ENCODE measurements around the gene DEFB131A. TPM values are rescaled to one million over a fixed set of nuclear protein-coding genes. Genes with fewer than 3 reads are reported as not detected.
"Not testable (repeated sequence)": the region's sequence is repeated elsewhere in the genome, so short reads cannot be mapped to it uniquely, and the experiment has no call there.

Gene DEFB131A
- total RNA-seq, 4 donors from 2014 or later = not detected

GRCh38 chr4:9452251-9452650 lies 8.0 kb downstream of the DEFB131A start:
- H3K36me3 ChIP-seq; H3K27ac ChIP-seq; H3K4me3 ChIP-seq; intact Hi-C loops (cut with DNase I; ENCODE audit: low total_unique reads); ATAC-seq; H3K27me3 ChIP-seq; DNase-seq; H3K9me3 ChIP-seq; in situ Hi-C loops (cut with MboI; ENCODE audit: low sequenced_read_pairs in 4 of 4); H3K4me1 ChIP-seq: not testable (repeated sequence)

DNA sequence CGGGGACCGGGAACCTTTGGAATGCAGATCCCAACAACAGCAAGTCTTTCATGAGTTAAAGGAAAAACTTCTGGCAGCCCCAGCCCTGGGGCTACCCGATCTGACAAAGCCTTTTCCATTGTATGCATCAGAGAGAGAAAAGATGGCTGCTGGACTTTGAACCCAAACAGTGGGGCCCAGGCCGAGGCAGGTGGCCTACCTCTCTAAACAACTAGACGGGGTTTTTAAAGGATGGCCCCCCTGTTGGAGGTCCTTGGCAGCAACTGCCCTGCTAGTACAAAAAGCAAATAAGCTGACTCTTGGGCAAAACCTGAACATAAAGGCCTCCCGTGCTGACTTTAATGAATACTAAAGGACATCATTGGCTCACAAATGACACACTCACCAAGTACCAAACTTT lies 10.1 kb downstream of the DEFB131A start:
- in situ Hi-C loops (cut with MboI; ENCODE audit: low sequenced_read_pairs in 4 of 4); H3K4me3 ChIP-seq; H3K27ac ChIP-seq; ATAC-seq; H3K36me3 ChIP-seq; H3K27me3 ChIP-seq; intact Hi-C loops (cut with DNase I; ENCODE audit: low total_unique reads); DNase-seq; H3K4me1 ChIP-seq; H3K9me3 ChIP-seq: not testable (repeated sequence)

DNA sequence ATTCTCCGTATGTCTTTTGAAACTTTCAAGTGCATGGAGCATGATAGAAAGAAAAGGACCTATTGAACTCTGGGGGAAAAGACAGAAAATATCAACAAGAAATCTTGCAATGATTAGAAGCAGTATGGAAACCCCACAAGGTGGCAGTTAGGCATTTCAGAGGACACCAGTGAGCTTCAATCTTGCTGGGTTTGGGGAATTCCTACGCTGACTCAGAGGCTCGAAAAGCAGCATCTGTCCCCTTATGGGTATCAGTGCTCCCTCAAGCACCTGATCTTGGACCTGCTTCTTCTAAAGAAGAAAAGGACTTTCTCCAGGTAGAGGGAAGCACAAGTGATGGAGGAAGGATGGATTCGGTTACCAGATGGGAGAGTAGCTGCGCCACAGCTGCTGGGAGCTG lies 10.8 kb downstream of the DEFB131A start:
- H3K36me3 ChIP-seq; in situ Hi-C loops (cut with MboI; ENCODE audit: low sequenced_read_pairs in 4 of 4); H3K4me3 ChIP-seq; DNase-seq; intact Hi-C loops (cut with DNase I; ENCODE audit: low total_unique reads); H3K27me3 ChIP-seq; ATAC-seq; H3K4me1 ChIP-seq; H3K9me3 ChIP-seq; H3K27ac ChIP-seq: not testable (repeated sequence)

- H3K4me1 ChIP-seq; ATAC-seq; H3K9me3 ChIP-seq; intact Hi-C loops (cut with DNase I; ENCODE audit: low total_unique reads); in situ Hi-C loops (cut with MboI; ENCODE audit: low sequenced_read_pairs in 4 of 4); H3K27ac ChIP-seq; H3K36me3 ChIP-seq; DNase-seq; H3K4me3 ChIP-seq; H3K27me3 ChIP-seq: not testable (repeated sequence)
Observed at GRCh38 chr4:9479466-9479865, 35.3 kb downstream of the DEFB131A start.

GRCh38 chr4:9480066-9480465 lies 35.9 kb downstream of the DEFB131A start:
- intact Hi-C loops (cut with DNase I; ENCODE audit: low total_unique reads); ATAC-seq; H3K9me3 ChIP-seq; in situ Hi-C loops (cut with MboI; ENCODE audit: low sequenced_read_pairs in 4 of 4); H3K27ac ChIP-seq; H3K4me1 ChIP-seq; H3K27me3 ChIP-seq; H3K4me3 ChIP-seq; H3K36me3 ChIP-seq; DNase-seq: not testable (repeated sequence)

DNA sequence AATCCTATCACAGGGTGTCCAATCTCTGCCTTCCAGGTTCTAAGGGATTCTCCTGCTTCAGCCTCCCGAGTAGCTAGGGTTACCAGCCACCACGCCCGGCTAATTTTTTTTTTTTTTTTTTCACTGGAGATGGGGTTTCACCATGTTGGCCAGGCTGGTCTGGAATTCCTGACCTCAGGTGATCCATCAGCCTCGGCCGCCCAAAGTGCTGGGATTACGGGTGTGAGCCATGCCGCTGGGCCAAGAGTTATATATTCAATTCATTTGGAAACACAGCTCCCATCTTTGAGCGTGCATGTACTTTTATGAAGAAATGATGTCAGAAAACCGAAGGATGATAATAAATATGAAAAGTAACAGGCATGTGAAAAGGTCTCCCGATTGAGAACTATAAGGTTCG lies 38.7 kb downstream of the DEFB131A start:
- intact Hi-C loops (cut with DNase I; ENCODE audit: low total_unique reads); H3K4me1 ChIP-seq; H3K9me3 ChIP-seq; H3K27me3 ChIP-seq; H3K36me3 ChIP-seq; DNase-seq; ATAC-seq; H3K27ac ChIP-seq; in situ Hi-C loops (cut with MboI; ENCODE audit: low sequenced_read_pairs in 4 of 4); H3K4me3 ChIP-seq: not testable (repeated sequence)

DNA sequence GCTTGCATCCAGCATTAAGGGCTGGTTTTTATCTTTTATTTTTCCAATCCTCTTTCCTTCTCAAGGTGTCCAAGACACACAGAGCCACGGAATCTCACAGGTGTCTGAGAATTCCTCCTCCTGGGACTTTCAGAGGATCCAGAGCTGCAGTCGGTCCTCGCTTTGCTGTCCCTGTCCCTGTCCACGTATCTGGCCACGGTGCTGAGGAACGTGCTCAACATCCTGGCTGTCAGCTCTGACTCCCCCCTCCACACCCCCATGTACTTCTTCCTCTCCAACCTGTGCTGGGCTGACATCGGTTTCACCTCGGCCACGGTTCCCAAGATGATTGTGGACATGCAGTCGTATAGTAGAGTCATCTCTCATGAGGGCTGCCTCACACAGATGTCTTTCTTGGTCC lies 39.5 kb downstream of the DEFB131A start:
- H3K9me3 ChIP-seq; ATAC-seq; H3K36me3 ChIP-seq; H3K4me1 ChIP-seq; H3K4me3 ChIP-seq; H3K27me3 ChIP-seq; intact Hi-C loops (cut with DNase I; ENCODE audit: low total_unique reads); DNase-seq; H3K27ac ChIP-seq; in situ Hi-C loops (cut with MboI; ENCODE audit: low sequenced_read_pairs in 4 of 4): not testable (repeated sequence)

GRCh38 chr4:9486880-9487279 lies 42.7 kb downstream of the DEFB131A start:
- H3K27ac ChIP-seq; in situ Hi-C loops (cut with MboI; ENCODE audit: low sequenced_read_pairs in 4 of 4); ATAC-seq; H3K4me1 ChIP-seq; H3K27me3 ChIP-seq; H3K9me3 ChIP-seq; H3K36me3 ChIP-seq; intact Hi-C loops (cut with DNase I; ENCODE audit: low total_unique reads); H3K4me3 ChIP-seq; DNase-seq: not testable (repeated sequence)

GRCh38 chr4:9488796-9489195 lies 44.6 kb downstream of the DEFB131A start:
- H3K4me3 ChIP-seq; ATAC-seq; in situ Hi-C loops (cut with MboI; ENCODE audit: low sequenced_read_pairs in 4 of 4); H3K9me3 ChIP-seq; H3K27ac ChIP-seq; H3K36me3 ChIP-seq; DNase-seq; H3K4me1 ChIP-seq; H3K27me3 ChIP-seq; intact Hi-C loops (cut with DNase I; ENCODE audit: low total_unique reads): not testable (repeated sequence)

DNA sequence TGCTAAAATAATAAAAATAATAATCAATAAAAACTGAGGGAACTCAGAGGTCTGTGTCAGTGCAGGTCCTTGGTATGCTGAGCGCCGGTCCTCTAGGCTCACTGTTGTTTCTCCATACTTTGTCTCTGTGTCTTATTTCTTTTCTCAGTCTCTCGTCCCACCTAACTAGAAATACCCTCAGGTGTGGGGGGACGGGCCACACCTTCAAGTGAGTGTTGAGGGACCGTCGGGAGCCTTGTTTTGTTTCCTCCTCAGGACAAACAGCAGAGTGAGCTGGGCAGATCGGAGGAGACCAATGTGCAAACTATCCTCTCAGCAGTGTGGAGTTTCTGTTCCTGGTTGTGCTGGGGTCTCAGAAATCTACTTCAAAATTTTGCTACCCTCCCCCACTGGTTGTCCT lies 46.3 kb downstream of the DEFB131A start:
- H3K27ac ChIP-seq; DNase-seq; in situ Hi-C loops (cut with MboI; ENCODE audit: low sequenced_read_pairs in 4 of 4); ATAC-seq; H3K4me3 ChIP-seq; H3K36me3 ChIP-seq; intact Hi-C loops (cut with DNase I; ENCODE audit: low total_unique reads); H3K4me1 ChIP-seq; H3K27me3 ChIP-seq; H3K9me3 ChIP-seq: not testable (repeated sequence)

DNA sequence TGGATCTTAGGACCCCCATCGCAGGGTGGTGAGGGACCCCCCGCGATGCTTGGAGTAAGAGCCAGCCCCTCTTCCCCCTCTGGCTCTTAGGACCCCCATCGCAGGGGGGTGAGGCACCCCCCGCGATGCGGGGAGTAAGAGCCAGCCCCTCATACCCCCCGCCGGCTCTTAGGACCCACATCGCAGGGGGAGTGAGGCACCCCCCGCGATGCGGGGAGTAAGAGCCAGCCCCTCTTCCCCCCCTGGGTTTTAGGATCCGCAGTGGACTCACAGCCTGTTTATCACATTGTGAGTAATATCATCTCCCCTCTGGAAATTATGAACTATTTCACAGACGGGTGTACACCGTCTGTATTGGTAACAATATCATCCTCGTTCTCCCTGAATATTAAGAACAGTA lies 46.8 kb downstream of the DEFB131A start:
- in situ Hi-C loops (cut with MboI; ENCODE audit: low sequenced_read_pairs in 4 of 4); DNase-seq; H3K9me3 ChIP-seq; H3K4me3 ChIP-seq; H3K27me3 ChIP-seq; H3K36me3 ChIP-seq; intact Hi-C loops (cut with DNase I; ENCODE audit: low total_unique reads); H3K4me1 ChIP-seq; ATAC-seq; H3K27ac ChIP-seq: not testable (repeated sequence)

DNA sequence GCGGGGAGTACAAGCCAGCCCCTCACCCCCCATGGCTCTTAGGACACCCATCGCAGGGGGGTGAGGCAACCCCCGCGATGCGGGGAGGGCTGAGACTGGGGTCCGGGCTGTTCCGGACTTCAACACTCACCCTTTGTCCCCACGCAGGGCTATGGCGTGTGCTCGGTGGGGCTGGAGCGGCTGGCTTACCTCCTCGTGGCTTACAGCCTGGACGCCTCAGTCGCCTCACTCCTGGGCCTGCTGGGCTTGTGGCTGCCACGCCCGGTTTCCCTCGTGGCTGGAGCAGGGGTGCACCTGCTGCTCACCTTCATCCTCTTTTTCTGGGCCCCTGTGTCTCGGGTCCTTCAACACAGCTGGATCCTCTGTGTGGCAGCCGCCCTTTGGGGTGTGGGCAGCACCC lies 49.4 kb downstream of the DEFB131A start:
- intact Hi-C loops (cut with DNase I; ENCODE audit: low total_unique reads); DNase-seq; H3K9me3 ChIP-seq; ATAC-seq; H3K27me3 ChIP-seq; H3K27ac ChIP-seq; in situ Hi-C loops (cut with MboI; ENCODE audit: low sequenced_read_pairs in 4 of 4); H3K36me3 ChIP-seq; H3K4me1 ChIP-seq; H3K4me3 ChIP-seq: not testable (repeated sequence)
